NCI-H2107 (cell line): Measurements from ENCODE around the gene TMEM35B.
"Not testable (repeated sequence)": the region's sequence is repeated elsewhere in the genome, so short reads cannot be mapped to it uniquely, and the experiment has no call there.

ENCODE experiments used
- DNase-seq: peaks from one replicate; lab custom pipeline; 2025; lab: John Stamatoyannopoulos, UW

TMEM35B gene

GRCh38 chr1:34984793-34985608, at the start of gene TMEM35B:
Gene TMEM35B, minus strand, starts transcription at chr1:34985347. Its CDS starts 42 bp downstream, at chr1:34985305.
- no peak for DNase-seq

DNA sequence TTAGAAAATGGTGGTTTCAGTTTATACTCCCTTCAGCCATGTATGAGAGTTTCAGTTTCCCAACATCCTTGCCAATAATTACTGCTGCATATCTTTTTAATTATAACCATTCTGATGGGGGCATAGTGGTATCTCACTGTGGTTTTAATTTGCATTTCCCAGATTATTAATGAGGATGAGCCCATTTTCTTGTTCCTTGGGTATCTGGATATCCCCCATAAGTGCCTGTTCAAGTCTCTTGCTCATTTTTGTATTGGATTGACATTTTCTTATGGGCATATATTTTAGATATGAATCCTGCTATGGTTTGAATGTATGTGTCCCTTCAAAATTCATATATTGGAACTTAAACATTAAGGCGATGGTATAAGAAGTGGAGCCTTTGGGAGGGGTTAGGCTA, 48.2 kb upstream of the TMEM35B start:
- DNase-seq = no peak

GRCh38 chr1:35032384-35032739, 47.2 kb upstream of the TMEM35B start:
- no peak for DNase-seq

DNA sequence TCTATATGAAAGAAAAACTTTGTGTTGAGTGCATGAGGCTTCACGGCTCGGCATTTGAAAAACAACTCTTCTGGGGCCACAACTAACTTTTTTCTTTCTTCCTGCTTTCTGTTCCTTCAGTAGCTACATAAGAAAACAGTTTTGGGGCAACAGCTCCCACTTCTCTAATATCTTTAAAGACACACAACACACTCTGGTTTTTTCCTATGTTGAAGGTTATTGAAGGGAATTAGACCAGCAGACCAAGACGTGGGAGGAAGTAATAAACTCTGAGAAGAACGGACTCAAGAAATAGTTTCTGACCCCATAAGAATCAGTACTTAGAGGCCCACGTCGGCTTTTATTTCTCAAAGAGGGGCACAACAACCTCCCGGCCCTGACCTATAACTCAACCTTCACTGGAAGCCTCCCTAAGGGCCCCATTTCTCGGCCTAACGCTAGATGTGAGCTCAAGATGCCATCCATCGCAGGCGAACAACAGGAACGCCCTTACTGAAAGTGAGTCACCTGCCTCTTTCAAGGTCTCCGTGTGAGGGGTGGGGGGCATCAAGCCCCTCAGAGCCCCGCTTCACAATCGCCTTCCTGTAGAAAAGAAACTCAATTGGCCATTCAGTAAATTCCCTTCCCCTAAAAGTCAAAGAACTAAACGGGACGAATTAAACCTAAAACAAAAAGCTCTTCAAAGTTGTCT, 45.8 kb upstream of the TMEM35B start:
- DNase-seq = no peak

GRCh38 chr1:35030338-35030737, 45.2 kb upstream of the TMEM35B start:
- DNase-seq = no peak

- DNase-seq = no peak
Measured at GRCh38 chr1:35029761-35030160, 44.6 kb upstream of the TMEM35B start.

GRCh38 chr1:35016406-35016805, 31.3 kb upstream of the TMEM35B start:
- DNase-seq = no peak

- DNase-seq = no peak
Measured at GRCh38 chr1:35014486-35014885, 29.3 kb upstream of the TMEM35B start.

- no peak for DNase-seq
Measured at GRCh38 chr1:35005711-35006110, 20.6 kb upstream of the TMEM35B start.

DNA sequence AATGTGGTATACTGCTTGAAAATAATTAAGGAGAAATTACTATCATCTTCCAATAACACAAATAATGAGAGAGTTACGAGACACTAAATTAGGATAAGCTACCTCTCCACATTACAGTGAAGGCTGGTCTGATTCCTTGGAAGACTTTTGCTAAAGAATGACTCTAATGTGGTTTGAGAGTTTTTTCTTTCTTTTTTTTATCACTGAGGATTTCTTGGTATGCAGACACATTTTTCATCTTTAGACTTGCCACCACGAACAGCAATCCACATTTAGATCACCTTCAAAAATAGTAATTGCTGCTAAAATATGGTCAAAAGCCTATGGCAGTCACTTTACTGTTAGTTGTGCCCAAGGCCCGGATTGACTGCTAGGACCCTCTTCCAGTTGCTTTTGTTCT, 16.6 kb upstream of the TMEM35B start:
- no peak for DNase-seq

GRCh38 chr1:34994878-34995277, 9.7 kb upstream of the TMEM35B start:
- DNase-seq = no peak

- DNase-seq = no peak
Measured at GRCh38 chr1:34988581-34988980, 3.4 kb upstream of the TMEM35B start.

- no peak for DNase-seq
Measured at GRCh38 chr1:34988147-34988546, 3.0 kb upstream of the TMEM35B start.

- DNase-seq = no peak
Measured at GRCh38 chr1:34987018-34987417, 1.9 kb upstream of the TMEM35B start.

GRCh38 chr1:34985609-34985904, 410 bp upstream of the TMEM35B start:
- DNase-seq = not testable (repeated sequence)

DNA sequence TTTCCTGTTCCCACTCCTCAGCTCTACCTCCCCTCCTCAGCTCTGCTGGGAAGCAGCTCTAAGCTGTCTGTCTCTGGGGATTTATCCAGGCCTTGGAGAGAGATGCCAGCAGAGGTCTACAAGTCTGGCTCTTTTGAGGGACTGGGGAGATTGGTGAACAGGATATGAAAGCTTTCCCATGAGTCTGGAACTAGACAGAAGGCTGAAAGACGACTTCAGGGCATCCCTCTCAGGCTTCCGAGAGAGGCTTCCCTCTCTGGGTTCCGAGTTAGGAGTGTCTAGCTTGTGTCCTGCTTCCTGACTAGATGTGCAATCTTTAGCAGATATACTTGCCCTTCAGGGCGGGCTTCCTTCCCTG, 733 bp downstream of the TMEM35B start:
- no peak for DNase-seq

- DNase-seq = no peak
Measured at GRCh38 chr1:34983700-34984355, 1.3 kb downstream of the TMEM35B start.

- no peak for DNase-seq
Measured at GRCh38 chr1:34982820-34983376, 2.2 kb downstream of the TMEM35B start.

GRCh38 chr1:34980715-34981114, 4.4 kb downstream of the TMEM35B start:
- no peak for DNase-seq

- DNase-seq = no peak
Measured at GRCh38 chr1:34978921-34979320, 6.2 kb downstream of the TMEM35B start.

GRCh38 chr1:34977858-34978257, 7.3 kb downstream of the TMEM35B start:
- no peak for DNase-seq

- DNase-seq = no peak
Measured at GRCh38 chr1:34977210-34977471, 8.0 kb downstream of the TMEM35B start.
